Upper lobe of left lung (tissue), 6 donors: ENCODE measurements around the gene MTX2. TPM values are rescaled to one million over a fixed set of nuclear protein-coding genes. Genes with fewer than 3 reads are reported as not detected.

Source experiments
- ATAC-seq, 2 donors: fragments of 200-7000 bp; cut with Tn5 transposase; one replicate each; pipeline ENCODE4 v1.9.1; 2022; ENCODE audit warnings: mild to moderate bottlenecking in 2 of 2, moderate library complexity in 2 of 2; ENCODE audit not compliant: low FRiP score in 2 of 2
- DNase-seq, 2 donors: peaks; one replicate each; pipeline ENCODE4 v3.0.0-alpha.2; 2019 to 2020
- H3K27ac ChIP-seq, 4 donors: fragments of 200-600 bp; sonication (generic); one replicate each; pipeline ENCODE4 v1.5.1; 2016 to 2019
- H3K27me3 ChIP-seq, 4 donors: fragments of 200-600 bp; sonication (generic); one replicate each; pipeline ENCODE4 v1.5.1; 2017 to 2019
- H3K36me3 ChIP-seq, 4 donors: fragments of 200-600 bp; sonication (generic); one replicate each; pipeline ENCODE4 v1.5.1; 2016 to 2019
- H3K4me1 ChIP-seq, 4 donors: fragments of 200-600 bp; sonication (generic); one replicate each; pipeline ENCODE4 v1.5.1; 2018 to 2019
- H3K4me3 ChIP-seq, 4 donors: fragments of 200-600 bp; sonication (generic); one replicate each; pipeline ENCODE4 v1.5.1; 2017 to 2019; ENCODE audit warnings: mild to moderate bottlenecking in 2 of 4, moderate library complexity in 1 of 4
- H3K9me3 ChIP-seq, 4 donors: fragments of 200-600 bp; sonication (generic); one replicate each; pipeline ENCODE4 v1.5.1; 2018 to 2019
- CTCF ChIP-seq, 6 experiments: fragments of 450-650 bp in 4 of 6; fragments of 200-600 bp in 2 of 6; sonication (generic) in 2 of 6; IDR thresholded peaks; one replicate each; pipeline ENCODE4 v1.5.1; 2016 to 2019; ENCODE audit warnings: antibody characterized with exemption in 6 of 6
- EP300 ChIP-seq, 4 donors: sonication (generic); formaldehyde crosslinking; IDR thresholded peaks; one replicate each; pipeline ENCODE4 v1.5.1; 2017; ENCODE audit warnings: antibody characterized with exemption in 4 of 4, control low read depth in 2 of 4
- POLR2A ChIP-seq, 4 donors: fragments of 450-650 bp; IDR thresholded peaks; one replicate each; pipeline ENCODE4 v1.5.1; 2016 to 2017; ENCODE audit warnings: antibody characterized with exemption in 4 of 4, mild to moderate bottlenecking in 2 of 4
- POLR2AphosphoS5 ChIP-seq, 2 donors: sonication (generic); formaldehyde crosslinking; IDR thresholded peaks; one replicate each; pipeline ENCODE4 v1.5.1; 2017; ENCODE audit warnings: antibody characterized with exemption in 2 of 2
- WGBS, 2 donors: methylation state at CpG; one replicate each; pipeline ENCODE4 v1.1.5; 2017 to 2018; 5-methylcytosine and 5-hydroxymethylcytosine counted together
- total RNA-seq, 6 donors: library from RNA; depleted of rRNA in 4 of 6; stranded (reverse); fragments of >200 nt in 4 of 6; gene quantifications; one replicate each; pipeline versions ENCODE4 v1.1.0 to v1.2.1, GENCODE V29; 2016 to 2021
- donor health status: DM: no; HTN: no; CAD: no; lungs with moderate emphysema.
- donor health status: DM: no; HTN: yes; CAD: no; lungs with severe emphysema.

MTX2 gene
- total RNA-seq, 6 donors from 2014 or later = 17.4 to 31.4 (median 20.7) TPM

- Histone ChIP-seq H3K27ac (no peak overlapping the region), H3K4me1 (no peaks in the 10 kb centered on the region), H3K9me3 (peaks cover 0 to 6% (median 3%) of the 10 kb centered on the region in 4 donors), H3K27me3 (no peaks in the 10 kb centered on the region), H3K36me3 (no peaks in the 10 kb centered on the region), H3K4me3 (no peak overlapping the region)
- ATAC-seq (no peak), DNase-seq (no peak)
- 78 to 87% methylated on average over 4 of the region's 4 CpGs for WGBS, 2 donors
- TF ChIP-seq CTCF (IDR thresholded peaks at IDR 0.05) (no peak), POLR2A (IDR thresholded peaks at IDR 0.05) (no peak), EP300 (IDR thresholded peaks at IDR 0.05) (no peak), POLR2AphosphoS5 (IDR thresholded peaks at IDR 0.05) (no peak)
Observed at GRCh38 chr2:176246331-176246730, 22.9 kb upstream of the MTX2 start.

GRCh38 chr2:176247859-176248258 lies 21.4 kb upstream of the MTX2 start:
- ATAC-seq = no peak
- WGBS, 2 donors = 56 to 87% methylated on average over 4 of the region's 4 CpGs
- no peak for DNase-seq
- Histone ChIP-seq H3K27me3 (no peaks in the 10 kb centered on the region), H3K9me3 (peaks cover 0 to 6% (median 3%) of the 10 kb centered on the region in 4 donors), H3K27ac (no peak overlapping the region), H3K4me3 (no peak overlapping the region), H3K4me1 (no peaks in the 10 kb centered on the region), H3K36me3 (no peaks in the 10 kb centered on the region)
- no peak for TF ChIP-seq EP300 (IDR thresholded peaks at IDR 0.05)
- TF ChIP-seq POLR2A (IDR thresholded peaks at IDR 0.05) = no peak
- no peak for TF ChIP-seq POLR2AphosphoS5 (IDR thresholded peaks at IDR 0.05)
- no peak for TF ChIP-seq CTCF (IDR thresholded peaks at IDR 0.05)

- Histone ChIP-seq H3K27me3 (no peaks in the 10 kb centered on the region), H3K36me3 (no peaks in the 10 kb centered on the region), H3K4me1 (no peaks in the 10 kb centered on the region), H3K4me3 (no peak overlapping the region), H3K9me3 (peaks cover 0 to 6% (median 3%) of the 10 kb centered on the region in 4 donors), H3K27ac (no peak overlapping the region)
- TF ChIP-seq EP300 (IDR thresholded peaks at IDR 0.05) = peak in 1 of 4 donors; percentile 12
- no peak for TF ChIP-seq POLR2A (IDR thresholded peaks at IDR 0.05)
- no peak for TF ChIP-seq POLR2AphosphoS5 (IDR thresholded peaks at IDR 0.05)
- no peak for TF ChIP-seq CTCF (IDR thresholded peaks at IDR 0.05)
- ATAC-seq = no peak
- 29 to 33% methylated on average over 1 of the region's 1 CpG for WGBS, 2 donors
- no peak for DNase-seq
Observed at GRCh38 chr2:176251928-176252327, 17.3 kb upstream of the MTX2 start.

- no peaks in the 10 kb centered on the region for H3K4me1 ChIP-seq
- H3K36me3 ChIP-seq = no peaks in the 10 kb centered on the region
- TF ChIP-seq POLR2A (IDR thresholded peaks at IDR 0.05) (no peak), EP300 (IDR thresholded peaks at IDR 0.05) (no peak), CTCF (IDR thresholded peaks at IDR 0.05) (no peak), POLR2AphosphoS5 (IDR thresholded peaks at IDR 0.05) (no peak)
- ATAC-seq (no peak), DNase-seq (no peak)
- no peaks in the 10 kb centered on the region for H3K27me3 ChIP-seq
- no peak overlapping the region for H3K4me3 ChIP-seq
- WGBS, 2 donors = 97 to 100% methylated on average over 1 of the region's 1 CpG
- H3K27ac ChIP-seq = no peak overlapping the region
- no peaks in the 10 kb centered on the region for H3K9me3 ChIP-seq
Observed at GRCh38 chr2:176260689-176261088, 8.6 kb upstream of the MTX2 start.

GRCh38 chr2:176261136-176261535 lies 8.1 kb upstream of the MTX2 start:
- Histone ChIP-seq H3K4me3 (no peak overlapping the region), H3K27ac (no peak overlapping the region), H3K4me1 (no peaks in the 10 kb centered on the region), H3K27me3 (no peaks in the 10 kb centered on the region), H3K9me3 (no peaks in the 10 kb centered on the region), H3K36me3 (no peaks in the 10 kb centered on the region)
- DNase-seq (no peak), ATAC-seq (no peak)
- TF ChIP-seq EP300 (IDR thresholded peaks at IDR 0.05) (no peak), POLR2A (IDR thresholded peaks at IDR 0.05) (no peak), CTCF (IDR thresholded peaks at IDR 0.05) (no peak), POLR2AphosphoS5 (IDR thresholded peaks at IDR 0.05) (no peak)
